ENCODE measurements around the gene MMP12. TPM values are rescaled to one million over a fixed set of nuclear protein-coding genes. Genes with fewer than 3 reads are reported as not detected.

MMP12 gene
- total RNA-seq, 1 experiment from 2014 or later, result not detected

- ChIA-PET POLR2A (no interaction called here), CTCF (no interaction called here)
- H3K9me3 ChIP-seq (ENCODE audit: control insufficient read depth, insufficient read depth, low read depth, low read length), result no peaks in the 10 kb centered on the region
- in situ Hi-C loops (cut with HindIII; ENCODE audit: low pct_unique_long_range_greater_than_20kb, low sequenced_read_pairs), result no loop called here
- H3K36me3 ChIP-seq (ENCODE audit: control insufficient read depth, insufficient read depth, low read length), result no peaks in the 10 kb centered on the region
- TF ChIP-seq CTCF (IDR thresholded peaks at IDR 0.05) (no peak), TCF7L2 (IDR thresholded peaks at IDR 0.05; ENCODE audit: low read depth, low read length) (no peak), POLR2AphosphoS5 (IDR thresholded peaks at IDR 0.05; ENCODE audit: low read depth, low read length) (no peak), REST (IDR thresholded peaks at IDR 0.05; ENCODE audit: insufficient read depth in 1 of 2, low read depth in 2 of 2, low read length in 1 of 2) (no peak), SIN3A (IDR thresholded peaks at IDR 0.05; ENCODE audit: borderline replicate concordance, insufficient read depth, low read depth, low read length) (no peak)
- ATAC-seq, result no peak
- H3K27ac ChIP-seq (ENCODE audit: low read length), result no peak overlapping the region
- H3K4me1 ChIP-seq (ENCODE audit: control insufficient read depth, insufficient read depth, low read length), result no peaks in the 10 kb centered on the region
- BruUV-seq (replicated peaks), result no TSS peak
- no peak overlapping the region for H3K4me3 ChIP-seq (ENCODE audit: low read depth in 2 of 2, low read length in 2 of 2)
- DNase-seq (ENCODE audit: low read depth, low spot score), result no peak
- H3K27me3 ChIP-seq (ENCODE audit: control insufficient read depth, insufficient read depth, low read length), result peaks cover 24% of the 10 kb centered on the region
- intact Hi-C loops (cut with micrococcal nuclease; ENCODE audit: unreplicated experiment), result no loop called here
Measured at GRCh38 chr11:102853055-102853454, 21.7 kb downstream of the MMP12 start.

GRCh38 chr11:102850973-102851745 lies 23.6 kb downstream of the MMP12 start:
- Histone ChIP-seq H3K27ac (ENCODE audit: low read length) (no peak overlapping the region), H3K4me1 (ENCODE audit: control insufficient read depth, insufficient read depth, low read length) (no peaks in the 10 kb centered on the region), H3K36me3 (ENCODE audit: control insufficient read depth, insufficient read depth, low read length) (no peaks in the 10 kb centered on the region), H3K4me3 (ENCODE audit: low read depth in 2 of 2, low read length in 2 of 2) (no peak overlapping the region), H3K9me3 (ENCODE audit: control insufficient read depth, insufficient read depth, low read depth, low read length) (no peaks in the 10 kb centered on the region), H3K27me3 (ENCODE audit: control insufficient read depth, insufficient read depth, low read length) (peaks cover 23% of the 10 kb centered on the region; the same call in 1 of the 2 replicates)
- intact Hi-C loops (cut with micrococcal nuclease; ENCODE audit: unreplicated experiment) (no loop called here), in situ Hi-C loops (cut with HindIII; ENCODE audit: low pct_unique_long_range_greater_than_20kb, low sequenced_read_pairs) (no loop called here)
- ChIA-PET POLR2A (no interaction called here), CTCF (no interaction called here)
- DNase-seq (ENCODE audit: low read depth, low spot score), result no peak
- BruUV-seq (replicated peaks), result no TSS peak
- TF ChIP-seq REST (IDR thresholded peaks at IDR 0.05; ENCODE audit: insufficient read depth in 1 of 2, low read depth in 2 of 2, low read length in 1 of 2) (no peak), CTCF (IDR thresholded peaks at IDR 0.05) (no peak), SIN3A (IDR thresholded peaks at IDR 0.05; ENCODE audit: borderline replicate concordance, insufficient read depth, low read depth, low read length) (no peak), POLR2AphosphoS5 (IDR thresholded peaks at IDR 0.05; ENCODE audit: low read depth, low read length) (no peak), TCF7L2 (IDR thresholded peaks at IDR 0.05; ENCODE audit: low read depth, low read length) (no peak)
- ATAC-seq, result peak; percentile 38; the same call in 1 of the 2 replicates
